ENCODE measurements around the gene RPS6KC1. TPM values are rescaled to one million over a fixed set of nuclear protein-coding genes. Genes with fewer than 3 reads are reported as not detected.

RPS6KC1 gene
- polyA plus RNA-seq, 3 donors: 3.8 to 6.6 (median 6.2) TPM

DNA sequence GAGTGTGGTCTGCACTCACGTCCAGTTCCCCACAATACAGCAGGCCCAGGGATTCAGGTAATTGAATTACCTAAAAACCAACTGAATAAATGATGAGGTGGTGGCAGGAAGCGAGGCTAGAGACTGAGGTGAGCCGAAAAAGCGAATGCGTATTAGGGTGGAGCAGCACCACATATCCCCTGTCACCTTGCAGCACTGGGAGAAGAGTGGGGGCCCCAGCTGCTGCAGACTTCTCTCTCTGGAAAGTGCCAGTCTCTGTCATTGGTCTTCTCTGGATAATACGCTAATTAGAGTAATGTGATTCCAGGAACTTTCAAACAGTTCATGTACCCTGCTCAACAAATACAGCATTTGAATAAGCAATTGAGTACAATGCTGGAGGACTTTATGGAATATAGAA, 199.0 kb downstream of the RPS6KC1 start:
- H3K27ac ChIP-seq (ENCODE audit: low read depth, low read length): no peak overlapping the region
- 96 to 98% (median 98%) methylated on average over 6 of the region's 6 CpGs for WGBS, 3 donors

DNA sequence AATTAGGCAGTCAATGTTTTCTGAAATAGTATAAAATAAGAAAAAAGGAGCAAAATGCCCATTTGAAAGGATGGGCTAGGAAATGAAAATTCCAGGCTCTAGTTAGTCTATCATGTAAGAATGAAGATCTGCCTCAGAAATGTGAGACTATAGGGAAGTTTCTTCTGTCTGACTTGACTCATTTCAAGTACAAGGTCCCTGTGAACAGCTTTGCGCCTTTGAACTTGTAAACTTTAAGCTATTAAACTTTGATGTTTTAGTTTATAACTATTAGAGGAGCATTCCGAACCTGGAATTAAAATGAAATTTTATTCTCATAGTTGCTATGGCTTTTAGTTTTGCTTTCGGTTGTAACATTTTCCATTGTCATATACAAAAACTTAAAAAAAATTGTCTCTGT, 199.4 kb downstream of the RPS6KC1 start:
- WGBS, 3 donors: 95 to 98% (median 97%) methylated on average over 3 of the region's 3 CpGs

DNA sequence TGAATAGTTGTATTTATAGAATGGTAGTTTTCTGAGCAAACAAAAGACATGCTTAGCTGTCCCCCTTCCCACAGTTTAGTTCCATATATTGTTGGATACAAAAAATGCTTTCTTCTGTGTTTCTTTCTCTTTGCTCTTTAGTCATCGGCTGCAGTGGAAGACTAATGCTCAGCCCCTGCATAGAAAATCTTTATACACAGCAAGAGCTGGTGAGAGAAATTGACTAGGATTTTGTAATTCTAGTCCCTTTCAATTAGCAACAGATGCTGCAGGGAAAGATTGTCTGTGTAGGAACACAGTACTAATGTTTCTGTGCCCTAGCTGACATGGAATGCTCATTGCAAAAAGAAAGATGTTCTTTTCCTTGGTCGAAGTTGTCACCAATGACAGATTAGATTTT, 200.9 kb downstream of the RPS6KC1 start:
- 62 to 82% (median 70%) methylated on average over 2 of the region's 2 CpGs for WGBS, 3 donors
- H3K27ac ChIP-seq (ENCODE audit: low read depth, low read length): no peak overlapping the region

More for the DNA sequence above, 199.4 kb downstream of the RPS6KC1 start:
- H3K27ac ChIP-seq (ENCODE audit: low read depth, low read length): no peak overlapping the region

DNA sequence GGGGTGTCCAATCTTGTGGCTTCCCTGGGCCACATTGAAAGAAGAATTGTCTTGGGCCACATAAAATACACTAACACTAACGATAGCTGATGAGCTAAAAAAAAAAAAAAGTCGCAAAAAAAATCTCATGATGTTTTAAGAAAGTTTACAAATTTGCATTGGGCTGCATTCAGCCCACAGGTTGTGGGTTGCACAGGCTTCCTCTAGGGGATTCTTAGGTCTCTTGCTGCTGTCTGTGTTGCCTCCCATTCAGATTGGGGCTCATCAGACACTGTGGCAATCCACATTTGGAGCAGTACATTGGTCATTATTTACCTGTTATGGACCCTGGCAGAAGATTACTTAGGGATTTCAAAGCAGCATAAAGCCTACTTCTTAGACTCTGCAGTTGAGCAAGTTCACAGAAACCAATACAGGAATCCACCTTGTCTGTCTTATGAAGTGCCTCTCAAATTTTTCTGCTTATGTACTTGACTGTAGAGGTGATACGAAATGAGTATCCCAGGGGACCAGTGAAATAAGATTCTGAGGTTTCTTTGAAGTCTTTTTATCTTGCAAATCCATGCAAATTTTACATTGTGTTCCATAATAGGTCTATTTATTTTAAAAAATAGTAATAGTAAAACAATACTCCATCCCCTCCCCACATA, 205.5 kb downstream of the RPS6KC1 start:
- WGBS, 3 donors: 87 to 93% (median 91%) methylated on average over 3 of the region's 3 CpGs
- H3K27ac ChIP-seq (ENCODE audit: low read depth, low read length): no peak overlapping the region

- no peak overlapping the region for H3K27ac ChIP-seq (ENCODE audit: low read depth, low read length)
- 73 to 74% (median 73%) methylated on average over 5 of the region's 5 CpGs for WGBS, 3 donors
Measured at GRCh38 chr1:213260311-213261075, 209.5 kb downstream of the RPS6KC1 start.

GRCh38 chr1:213264531-213264930, 213.5 kb downstream of the RPS6KC1 start:
- WGBS, 3 donors: 74 to 81% (median 78%) methylated on average over 1 of the region's 1 CpG
- H3K27ac ChIP-seq (ENCODE audit: low read depth, low read length): no peak overlapping the region

DNA sequence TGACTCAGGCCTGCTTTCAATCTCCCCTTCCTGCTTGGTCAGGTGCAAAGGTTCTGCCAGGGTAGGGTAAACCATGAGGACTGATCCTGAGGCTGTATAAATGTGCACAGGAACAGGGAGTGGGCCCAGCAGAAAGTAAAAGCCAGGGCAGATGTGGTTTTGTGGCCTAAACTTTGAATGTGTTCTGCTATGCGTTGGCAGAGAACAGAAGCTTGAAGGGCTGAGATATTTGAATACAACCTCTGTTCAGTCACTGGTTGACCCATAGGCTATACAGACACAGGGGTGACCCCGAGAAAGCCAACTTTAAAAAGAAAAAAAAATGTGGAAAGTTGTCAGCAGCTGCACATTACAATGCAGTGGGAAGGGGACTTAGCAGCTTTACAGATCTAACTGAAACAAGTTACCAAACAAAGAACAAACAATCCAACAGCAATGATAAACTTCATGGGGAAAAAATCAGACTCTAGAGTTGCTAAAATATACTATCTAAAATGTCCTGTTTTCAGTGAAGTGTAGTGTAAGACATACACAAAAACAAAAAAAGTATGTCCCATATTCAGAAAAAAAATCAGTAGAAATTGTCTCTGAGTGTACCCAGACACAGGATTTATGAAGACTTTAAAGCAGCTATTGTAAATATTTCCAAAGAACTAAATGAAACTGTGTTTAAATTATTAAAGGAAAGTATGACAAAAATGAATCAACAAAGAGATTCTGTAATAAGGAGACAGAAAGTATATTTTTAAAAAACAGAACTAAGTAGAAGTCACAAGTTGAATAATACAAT, 216.1 kb downstream of the RPS6KC1 start:
- WGBS, 3 donors: 88 to 96% (median 93%) methylated on average over 2 of the region's 2 CpGs
- H3K27ac ChIP-seq (ENCODE audit: low read depth, low read length): no peak overlapping the region

- no peak overlapping the region for H3K27ac ChIP-seq (ENCODE audit: low read depth, low read length)
Measured at GRCh38 chr1:213268221-213268620, 217.2 kb downstream of the RPS6KC1 start.

- WGBS, 3 donors: 65 to 100% (median 74%) methylated on average over 1 of the region's 1 CpG
Measured at GRCh38 chr1:213269829-213270228, 218.8 kb downstream of the RPS6KC1 start.

GRCh38 chr1:213273546-213273945, 222.5 kb downstream of the RPS6KC1 start:
- H3K27ac ChIP-seq (ENCODE audit: low read depth, low read length): no peak overlapping the region
- WGBS, 3 donors: 61 to 77% (median 67%) methylated on average over 2 of the region's 2 CpGs

More at GRCh38 chr1:213269829-213270228, 218.8 kb downstream of the RPS6KC1 start:
- H3K27ac ChIP-seq (ENCODE audit: low read depth, low read length): no peak overlapping the region

DNA sequence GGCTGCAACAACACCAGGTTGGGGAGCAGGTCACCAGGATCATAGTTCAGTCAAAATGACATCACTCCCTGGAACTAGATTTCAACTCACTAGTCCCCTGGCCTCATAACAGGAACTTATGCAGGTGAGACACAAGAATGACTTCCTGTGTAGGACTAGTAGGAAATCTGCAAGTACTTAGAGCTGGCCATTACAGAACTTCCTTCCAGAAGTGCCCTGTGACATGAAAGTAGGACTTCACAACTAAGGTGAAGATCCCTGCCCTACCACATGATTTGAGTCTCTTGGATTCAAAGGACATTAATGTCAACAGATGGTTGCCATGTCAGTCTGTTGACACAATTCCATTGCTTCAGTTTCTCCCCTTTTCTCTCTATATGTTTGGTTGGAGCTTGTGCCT, 223.1 kb downstream of the RPS6KC1 start:
- no peak overlapping the region for H3K27ac ChIP-seq (ENCODE audit: low read depth, low read length)

GRCh38 chr1:213275293-213275692, 224.3 kb downstream of the RPS6KC1 start:
- no peak overlapping the region for H3K27ac ChIP-seq (ENCODE audit: low read depth, low read length)
- 97 to 100% (median 97%) methylated on average over 1 of the region's 1 CpG for WGBS, 3 donors

DNA sequence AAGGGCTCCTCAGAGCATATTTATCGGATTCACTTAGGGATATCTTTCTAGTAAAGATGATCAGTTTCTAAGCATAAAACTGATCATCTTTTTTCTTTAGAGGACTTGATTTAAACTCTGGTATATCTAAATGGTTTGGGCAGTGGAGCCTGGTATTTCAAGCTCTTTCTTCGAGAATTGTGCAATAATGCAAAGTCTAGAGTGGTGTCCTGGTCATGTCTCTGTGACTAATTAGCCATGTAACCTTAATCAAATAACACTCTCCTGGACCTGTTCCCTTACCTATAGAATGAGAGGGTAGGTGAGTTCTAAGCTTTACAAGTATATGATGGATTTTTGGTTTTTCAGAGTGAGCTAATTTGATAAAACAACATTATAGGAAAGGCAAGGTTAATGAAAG, 225.2 kb downstream of the RPS6KC1 start:
- 95 to 99% (median 97%) methylated on average over 2 of the region's 2 CpGs for WGBS, 3 donors
- no peak overlapping the region for H3K27ac ChIP-seq (ENCODE audit: low read depth, low read length)

GRCh38 chr1:213277036-213277435, 226.0 kb downstream of the RPS6KC1 start:
- WGBS, 3 donors: 56 to 82% (median 68%) methylated on average over 2 of the region's 2 CpGs

GRCh38 chr1:213279410-213279809, 228.4 kb downstream of the RPS6KC1 start:
- H3K27ac ChIP-seq (ENCODE audit: low read depth, low read length): no peak overlapping the region

More at GRCh38 chr1:213277036-213277435, 226.0 kb downstream of the RPS6KC1 start:
- no peak overlapping the region for H3K27ac ChIP-seq (ENCODE audit: low read depth, low read length)

DNA sequence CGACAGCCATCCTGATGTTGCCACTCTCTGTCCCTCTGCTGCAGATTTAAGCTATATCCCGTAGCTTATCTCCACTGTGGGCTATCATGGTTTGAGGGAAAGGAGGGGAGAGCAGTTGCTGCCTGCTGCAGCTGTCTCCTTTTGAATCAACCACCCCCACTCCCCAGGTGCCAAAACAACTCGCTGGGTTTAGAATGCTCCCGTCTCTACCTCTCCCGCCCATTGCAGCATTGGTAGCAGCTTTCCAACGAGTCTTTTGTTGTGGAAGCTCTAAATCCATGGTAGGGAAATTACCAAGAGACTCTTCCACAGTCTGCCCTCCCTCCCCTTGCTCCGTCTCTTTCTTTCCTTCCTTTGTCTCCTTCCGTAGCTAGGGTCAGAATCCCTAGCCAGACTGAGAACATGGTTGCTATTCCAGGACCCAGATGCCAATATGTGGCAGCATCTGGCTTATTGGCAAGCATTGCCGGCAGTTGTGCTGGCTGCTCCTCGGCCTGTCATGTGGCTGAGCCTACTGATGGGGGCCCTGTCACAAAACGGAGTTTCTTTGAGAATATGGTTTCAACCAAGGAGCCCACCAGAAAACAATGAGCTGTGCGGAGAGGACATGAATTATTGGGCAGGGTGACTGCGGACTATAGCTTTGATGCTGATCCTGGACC, 230.7 kb downstream of the RPS6KC1 start:
- no peak overlapping the region for H3K27ac ChIP-seq (ENCODE audit: low read depth, low read length)

GRCh38 chr1:213284626-213285025, 233.6 kb downstream of the RPS6KC1 start:
- H3K27ac ChIP-seq (ENCODE audit: low read depth, low read length): no peak overlapping the region

More for the DNA sequence above, 230.7 kb downstream of the RPS6KC1 start:
- 78 to 83% (median 81%) methylated on average over 13 of the region's 13 CpGs for WGBS, 3 donors

DNA sequence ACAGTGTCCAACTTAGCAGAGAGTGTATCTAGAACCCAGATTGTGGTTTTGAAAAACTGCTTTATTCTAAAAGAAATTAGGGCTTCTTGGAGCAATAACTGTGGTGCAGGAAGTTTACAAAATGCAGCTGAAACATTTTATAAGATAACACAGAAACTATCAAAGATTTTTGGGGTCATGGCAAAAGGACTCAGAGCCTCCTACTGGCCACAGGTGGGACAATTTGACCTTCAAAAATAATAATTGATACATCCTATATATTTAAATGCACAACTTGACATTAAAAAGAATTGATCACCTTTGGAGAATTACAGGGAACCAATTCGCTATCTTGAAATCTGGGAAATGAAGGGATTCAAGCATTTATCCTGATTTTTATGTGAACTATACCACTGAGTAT, 235.2 kb downstream of the RPS6KC1 start:
- 81 to 91% (median 89%) methylated on average over 1 of the region's 1 CpG for WGBS, 3 donors
- H3K27ac ChIP-seq (ENCODE audit: low read depth, low read length): no peak overlapping the region

GRCh38 chr1:213287987-213288386, 236.9 kb downstream of the RPS6KC1 start:
- H3K27ac ChIP-seq (ENCODE audit: low read depth, low read length): no peak overlapping the region
- WGBS, 3 donors: 74 to 94% (median 85%) methylated on average over 5 of the region's 5 CpGs
